HG03460 (cell line): ENCODE measurements around the gene HMCN2.

Source experiments
- ATAC-seq: cut with Tn5 transposase; IDR thresholded peaks from one replicate; pipeline ENCODE4 v1.9.1; 2021; ENCODE audit not compliant: unreplicated experiment

Gene HMCN2

GRCh38 chr9:130341839-130342713 is 76.5 kb downstream of the HMCN2 start:
- ATAC-seq = no peak

- no peak for ATAC-seq
These were observed 77.1 kb downstream of the HMCN2 start for GRCh38 chr9:130342714-130343085.

GRCh38 chr9:130343445-130343918 is 77.9 kb downstream of the HMCN2 start:
- ATAC-seq = no peak

- ATAC-seq = no peak
These were observed 78.8 kb downstream of the HMCN2 start for GRCh38 chr9:130344366-130344765.

- ATAC-seq = no peak
These were observed 79.7 kb downstream of the HMCN2 start for GRCh38 chr9:130345009-130345896.

- ATAC-seq = no peak
These were observed 80.4 kb downstream of the HMCN2 start for GRCh38 chr9:130345897-130346385.

GRCh38 chr9:130346431-130346830 is 80.9 kb downstream of the HMCN2 start:
- no peak for ATAC-seq

GRCh38 chr9:130347036-130347435 is 81.5 kb downstream of the HMCN2 start:
- ATAC-seq = no peak

GRCh38 chr9:130347931-130348330 is 82.4 kb downstream of the HMCN2 start:
- ATAC-seq = no peak

- ATAC-seq = no peak
These were observed 82.8 kb downstream of the HMCN2 start for GRCh38 chr9:130348341-130348740.

GRCh38 chr9:130348881-130349280 is 83.3 kb downstream of the HMCN2 start:
- ATAC-seq = no peak

- ATAC-seq = no peak
These were observed 83.8 kb downstream of the HMCN2 start for GRCh38 chr9:130349398-130349797.

GRCh38 chr9:130351343-130351742 is 85.8 kb downstream of the HMCN2 start:
- ATAC-seq = no peak

GRCh38 chr9:130352081-130352480 is 86.5 kb downstream of the HMCN2 start:
- no peak for ATAC-seq

- no peak for ATAC-seq
These were observed 87.2 kb downstream of the HMCN2 start for GRCh38 chr9:130352586-130353285.

GRCh38 chr9:130354378-130354777 is 88.8 kb downstream of the HMCN2 start:
- no peak for ATAC-seq

GRCh38 chr9:130354806-130355205 is 89.2 kb downstream of the HMCN2 start:
- ATAC-seq = no peak

- ATAC-seq = no peak
These were observed 90.5 kb downstream of the HMCN2 start for GRCh38 chr9:130356033-130356432.

GRCh38 chr9:130356877-130357584 is 91.5 kb downstream of the HMCN2 start:
- ATAC-seq = no peak

GRCh38 chr9:130358928-130359327 is 93.4 kb downstream of the HMCN2 start:
- no peak for ATAC-seq
